HCT116 (cell line): Measurements from ENCODE around the gene FCAMR. TPM values are rescaled to one million over a fixed set of nuclear protein-coding genes. Genes with fewer than 3 reads are reported as not detected.
A peak's percentile ranks its signal among the peaks of the same experiment; 100 is the strongest.

Experiments used
- ATAC-seq: fragments of 200-7000 bp; cut with Tn5 transposase; 2 replicates; pipeline ENCODE4 v1.9.1; 2020; ENCODE audit warnings: mild to moderate bottlenecking, moderate library complexity
- BruUV-seq: library from RNA; stranded (reverse); fragments of 400-500 nt; replicated peaks from 2 replicates; lab custom pipeline; 2021; lab: Mats Ljungman, UMichigan
- CTCF ChIA-PET: fragments of 300-600 bp; sonication (Branson Sonifier 250); formaldehyde crosslinking; loops from one replicate; lab custom pipeline; 2021; ENCODE audit warnings: antibody characterized with exemption; lab: Charles Lee
- POLR2A ChIA-PET: fragments of 300-600, 350-600 bp; sonication (Branson Sonifier 250); formaldehyde crosslinking; loops from one replicate; lab custom pipeline; 2021; ENCODE audit warnings: antibody characterized with exemption; lab: Charles Lee
- RAD21 ChIA-PET, 2 experiments: fragments of 300-600 bp; sonication (Branson Sonifier 250); formaldehyde crosslinking; loops; one replicate each; lab custom pipeline; 2023; ENCODE audit warnings: low total read pairs in 2 of 2; ENCODE audit not compliant: uncharacterized antibody in 2 of 2, unreplicated experiment in 2 of 2, low non-redundant PET in 1 of 2; lab: Charles Lee
- DNase-seq: peaks from one replicate; pipeline ENCODE4 v3.0.0-alpha.2; 2010; ENCODE audit warnings: low read depth, low spot score
- H2AFZ ChIP-seq: fragments of 200-600 bp; shearing (Covaris generic), sonication (generic); 2 replicates; pipeline ENCODE4 v1.6.1; 2017; ENCODE audit warnings: low read depth, mixed run types, mixed read lengths, antibody characterized with exemption, low read length; ENCODE audit not compliant: poor library complexity, severe bottlenecking
- H3K27ac ChIP-seq: 2 replicates; pipeline ENCODE4 v1.5.1; 2012; ENCODE audit warnings: low read depth, low read length
- H3K27me3 ChIP-seq: fragments of 200-600 bp; sonication (generic); 2 replicates; pipeline ENCODE4 v1.6.1; 2016; ENCODE audit warnings: mixed run types, low read length, mixed read lengths; ENCODE audit not compliant: insufficient read depth
- H3K36me3 ChIP-seq, 2 experiments: fragments of 200-500 bp in 1 of 2; fragments of 200-600 bp in 1 of 2; sonication (Bioruptor generic) in 1 of 2; sonication (generic) in 1 of 2; 2 replicates each; pipeline versions ENCODE4 v1.5.1 to v1.6.1; 2014 to 2016; ENCODE audit warnings: low read length in 2 of 2, inconsistent platforms in 1 of 2, mixed read lengths in 1 of 2, mixed run types in 1 of 2; ENCODE audit not compliant: insufficient read depth in 2 of 2, control insufficient read depth in 1 of 2
- H3K4me1 ChIP-seq, 2 experiments: fragments of 200-600 bp in 1 of 2; sonication (generic) in 1 of 2; 2 replicates each; pipeline versions ENCODE4 v1.5.1 to v1.6.1; 2012 to 2017; ENCODE audit warnings: low read length in 2 of 2, inconsistent platforms in 1 of 2, mild to moderate bottlenecking in 1 of 2, mixed read lengths in 1 of 2, mixed run types in 1 of 2, moderate library complexity in 1 of 2; ENCODE audit not compliant: insufficient read depth in 2 of 2, control insufficient read depth in 1 of 2
- H3K4me2 ChIP-seq: fragments of 200-600 bp; sonication (generic); 2 replicates; pipeline ENCODE4 v1.6.1; 2017; ENCODE audit warnings: mixed run types, low read length, mixed read lengths
- H3K4me3 ChIP-seq, 2 experiments: fragments of 200-600 bp in 1 of 2; sonication (generic) in 1 of 2; replicated peaks in 1 of 2; 2 replicates each; pipeline ENCODE4 v1.5.1; 2011 to 2016; ENCODE audit warnings: low read length in 2 of 2, control low read depth in 1 of 2, low read depth in 1 of 2, mild to moderate bottlenecking in 1 of 2, mixed read lengths in 1 of 2, mixed run types in 1 of 2
- H3K79me2 ChIP-seq: fragments of 200-600 bp; sonication (generic); 2 replicates; pipeline ENCODE4 v1.6.1; 2017; ENCODE audit warnings: mild to moderate bottlenecking, mixed run types, low read length, moderate library complexity, mixed read lengths; ENCODE audit not compliant: insufficient read depth
- H3K9ac ChIP-seq: fragments of 200-600 bp; sonication (generic); 2 replicates; pipeline ENCODE4 v1.6.1; 2016; ENCODE audit warnings: low read length, mixed read lengths
- H3K9me2 ChIP-seq: fragments of 200-600 bp; sonication (generic), shearing (Covaris generic); 2 replicates; pipeline ENCODE4 v1.6.1; 2017; ENCODE audit warnings: mixed run types, mild to moderate bottlenecking, moderate library complexity; ENCODE audit not compliant: insufficient read depth
- H3K9me3 ChIP-seq, 2 experiments: fragments of 200-500 bp in 1 of 2; fragments of 200-600 bp in 1 of 2; sonication (Bioruptor generic) in 1 of 2; sonication (generic) in 1 of 2; 2 replicates each; pipeline ENCODE4 v1.6.1; 2014 to 2017; ENCODE audit warnings: low read length in 2 of 2, mixed read lengths in 2 of 2, inconsistent platforms in 1 of 2, low read depth in 1 of 2, mild to moderate bottlenecking in 1 of 2, mixed run types in 1 of 2, moderate library complexity in 1 of 2; ENCODE audit not compliant: control insufficient read depth in 1 of 2, insufficient read depth in 1 of 2
- H4K20me1 ChIP-seq: fragments of 200-600 bp; sonication (generic), shearing (Covaris generic); 2 replicates; pipeline ENCODE4 v1.6.1; 2017; ENCODE audit warnings: mixed run types, mild to moderate bottlenecking, moderate library complexity; ENCODE audit not compliant: insufficient read depth
- CBX3 ChIP-seq: IDR thresholded peaks from 2 replicates; pipeline ENCODE4 v1.6.1; 2012; ENCODE audit warnings: low read depth
- POLR2A ChIP-seq: IDR thresholded peaks from 2 replicates; pipeline ENCODE4 v1.7.0; 2011; ENCODE audit warnings: borderline replicate concordance; ENCODE audit not compliant: insufficient read depth, insufficient read length; ENCODE audit errors: extremely low read depth
- POLR2AphosphoS5 ChIP-seq: IDR thresholded peaks from 2 replicates; pipeline ENCODE4 v1.6.1; 2011; ENCODE audit warnings: mild to moderate bottlenecking, low read depth, low read length, moderate library complexity
- RAD21 ChIP-seq: IDR thresholded peaks from 2 replicates; pipeline ENCODE4 v1.6.1; 2012; ENCODE audit warnings: low read depth, mild to moderate bottlenecking
- SP1 ChIP-seq: IDR thresholded peaks from 2 replicates; pipeline ENCODE4 v1.6.1; 2012; ENCODE audit warnings: low read depth
- ZFX ChIP-seq: fragments of 450-650 bp; IDR thresholded peaks from 2 replicates; pipeline ENCODE4 v1.6.1; 2017
- ZNF274 ChIP-seq: fragments of 200-500 bp; sonication (Bioruptor generic); IDR thresholded peaks from 2 replicates; pipeline ENCODE4 v1.6.1; 2014; ENCODE audit warnings: mild to moderate bottlenecking, low read depth, low read length, inconsistent platforms
- intact Hi-C: fragments of 100-400 bp; cut with micrococcal nuclease; formaldehyde crosslinking; loops from 2 replicates; pipeline ENCODE4 v1.10.0; 2022
- total RNA-seq: library from RNA; stranded (reverse); gene quantifications from one replicate; pipeline ENCODE4 v1.2.1, GENCODE V29; 2021; ENCODE audit not compliant: unreplicated experiment
- TF ChIP-seq, protein P1 (sequence below), 3 experiments: fragments of 200-600 bp in 1 of 3; sonication (generic) in 1 of 3; IDR thresholded peaks in 2 of 3; conservative IDR thresholded peaks in 1 of 3; 2 replicates each; pipeline ENCODE4 v1.5.1; 2012 to 2017; ENCODE audit warnings: low read depth in 2 of 3, low read length in 2 of 3, antibody characterized with exemption in 1 of 3, borderline replicate concordance in 1 of 3, control low read depth in 1 of 3, mild to moderate bottlenecking in 1 of 3, mixed read lengths in 1 of 3, mixed run types in 1 of 3, moderate library complexity in 1 of 3; ENCODE audit not compliant: insufficient read depth in 1 of 3

FCAMR gene
- total RNA-seq, 1 experiment from 2014 or later = not detected

DNA sequence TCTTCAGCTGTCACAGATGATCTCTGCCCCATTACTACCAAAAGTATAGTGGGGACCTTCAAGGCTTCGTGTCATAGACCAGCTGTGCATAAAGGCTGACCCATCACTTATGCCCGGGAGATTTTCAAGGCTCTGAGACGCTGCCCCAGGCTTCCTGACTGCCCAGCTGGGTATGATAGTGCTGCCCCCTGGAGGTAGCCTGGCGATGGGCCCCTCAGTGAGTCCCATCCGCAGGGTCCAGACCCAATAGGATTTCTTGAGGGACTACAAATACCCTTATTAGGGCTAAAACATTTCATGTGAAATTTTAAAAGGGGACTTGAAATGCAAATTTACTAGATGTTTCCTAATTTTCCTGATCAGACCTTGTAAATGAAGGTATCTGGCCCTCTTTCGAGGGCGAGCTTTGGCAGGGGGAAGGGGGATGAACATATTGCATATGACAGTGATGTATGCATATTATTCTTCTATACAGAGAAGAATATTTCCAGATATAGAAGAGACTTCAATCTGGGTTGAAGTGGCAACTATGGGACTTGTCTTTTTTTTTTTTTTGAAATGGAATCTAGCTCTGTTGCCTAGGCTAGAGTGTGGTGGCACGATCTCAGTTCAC is 36.8 kb downstream of the FCAMR start:
- ATAC-seq (peak; percentile 84), DNase-seq (peak; percentile 34)
- intact Hi-C loops = no loop called here
- Histone ChIP-seq H3K4me1 (no peaks in the 10 kb centered on the region), H3K27ac (no peak overlapping the region), H3K9me3 (no peaks in the 10 kb centered on the region), H3K27me3 (no peaks in the 10 kb centered on the region), H3K4me2 (no peak overlapping the region), H3K9me2 (no peaks in the 10 kb centered on the region)
- ChIA-PET RAD21 (no interaction called here), POLR2A (no interaction called here)
- BruUV-seq = no TSS peak
- TF ChIP-seq POLR2AphosphoS5 (no peak), SP1 (no peak), RAD21 (peak; percentile 61), ZNF274 (no peak), POLR2A (no peak), ZFX (no peak), CBX3 (0 out of 2 replicates have a peak, but pooled peaks have one; percentile 34)
- TF ChIP-seq, protein P1, sequence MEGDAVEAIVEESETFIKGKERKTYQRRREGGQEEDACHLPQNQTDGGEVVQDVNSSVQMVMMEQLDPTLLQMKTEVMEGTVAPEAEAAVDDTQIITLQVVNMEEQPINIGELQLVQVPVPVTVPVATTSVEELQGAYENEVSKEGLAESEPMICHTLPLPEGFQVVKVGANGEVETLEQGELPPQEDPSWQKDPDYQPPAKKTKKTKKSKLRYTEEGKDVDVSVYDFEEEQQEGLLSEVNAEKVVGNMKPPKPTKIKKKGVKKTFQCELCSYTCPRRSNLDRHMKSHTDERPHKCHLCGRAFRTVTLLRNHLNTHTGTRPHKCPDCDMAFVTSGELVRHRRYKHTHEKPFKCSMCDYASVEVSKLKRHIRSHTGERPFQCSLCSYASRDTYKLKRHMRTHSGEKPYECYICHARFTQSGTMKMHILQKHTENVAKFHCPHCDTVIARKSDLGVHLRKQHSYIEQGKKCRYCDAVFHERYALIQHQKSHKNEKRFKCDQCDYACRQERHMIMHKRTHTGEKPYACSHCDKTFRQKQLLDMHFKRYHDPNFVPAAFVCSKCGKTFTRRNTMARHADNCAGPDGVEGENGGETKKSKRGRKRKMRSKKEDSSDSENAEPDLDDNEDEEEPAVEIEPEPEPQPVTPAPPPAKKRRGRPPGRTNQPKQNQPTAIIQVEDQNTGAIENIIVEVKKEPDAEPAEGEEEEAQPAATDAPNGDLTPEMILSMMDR (IDR thresholded peaks at IDR 0.05 in 2 of 3, conservative IDR thresholded peaks at IDR 0.05 in 1 of 3; ENCODE audit: borderline replicate concordance in 1 of 3, insufficient read depth in 1 of 3, low read depth in 2 of 3, low read length in 2 of 3) = peak; percentile 64 to 93 (median 87); a peak in 5 of 6 replicates
- TF ChIP-seq, all 23 proteins: peak for 3
- no peak overlapping the region for H3K4me3 ChIP-seq
- H4K20me1 ChIP-seq = no peaks in the 10 kb centered on the region
- no peaks in the 10 kb centered on the region for H3K36me3 ChIP-seq
- H3K79me2 ChIP-seq = no peaks in the 10 kb centered on the region
- CTCF ChIA-PET = interaction anchor here (0.8 to 3.2 kb wide), 10 partner anchors 8 to 325 kb away, joined by 3 to 15 read pairs (median 5); no protein-coding TSS in a partner anchor
- no peak overlapping the region for H2AFZ ChIP-seq
- no peak overlapping the region for H3K9ac ChIP-seq
